ENCODE data around the gene REC8. TPM values are rescaled to one million over a fixed set of nuclear protein-coding genes. Genes with fewer than 3 reads are reported as not detected.

The REC8 gene
- total RNA-seq, 1 donor from 2014 or later: 1.1 TPM

- no peak for FAIRE-seq
- no peak for TF ChIP-seq CTCF (IDR thresholded peaks at IDR 0.05; ENCODE audit: insufficient read depth, low read length, severe bottlenecking)
- Histone ChIP-seq H3K4me3 (ENCODE audit: low read depth, low read length) (no peak overlapping the region), H3K27me3 (ENCODE audit: control insufficient read depth, insufficient read depth, low read length) (no peaks in the 10 kb centered on the region), H3K36me3 (ENCODE audit: control insufficient read depth, insufficient read depth, low read length) (peaks cover 49% of the 10 kb centered on the region)
- no peak for DNase-seq (ENCODE audit: low read depth)
Observed at GRCh38 chr14:24159777-24160498, 11.9 kb upstream of the REC8 start.

DNA sequence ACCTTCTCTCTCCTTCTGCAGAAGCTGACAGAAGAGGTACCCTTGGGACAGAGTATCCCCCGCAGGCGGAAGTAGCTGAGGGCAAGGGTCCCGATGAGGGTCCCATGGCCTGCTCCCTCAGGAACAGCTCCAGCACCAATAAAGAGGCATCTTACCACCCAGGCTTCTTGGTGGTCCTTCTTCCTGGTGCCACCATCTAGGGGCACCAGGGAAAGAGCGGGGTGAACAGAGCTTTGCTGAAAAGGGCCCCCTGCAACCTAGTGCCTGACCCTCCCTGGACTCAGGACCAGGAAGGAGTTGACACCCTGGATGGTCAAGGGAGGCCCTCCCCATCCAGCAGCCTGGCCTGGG lies 11.4 kb upstream of the REC8 start:
- Histone ChIP-seq H3K4me3 (ENCODE audit: low read depth, low read length) (no peak overlapping the region), H3K36me3 (ENCODE audit: control insufficient read depth, insufficient read depth, low read length) (peaks cover 48% of the 10 kb centered on the region), H3K27me3 (ENCODE audit: control insufficient read depth, insufficient read depth, low read length) (no peaks in the 10 kb centered on the region)
- FAIRE-seq (no peak), DNase-seq (ENCODE audit: low read depth) (no peak)
- TF ChIP-seq CTCF (IDR thresholded peaks at IDR 0.05; ENCODE audit: insufficient read depth, low read length, severe bottlenecking): no peak

DNA sequence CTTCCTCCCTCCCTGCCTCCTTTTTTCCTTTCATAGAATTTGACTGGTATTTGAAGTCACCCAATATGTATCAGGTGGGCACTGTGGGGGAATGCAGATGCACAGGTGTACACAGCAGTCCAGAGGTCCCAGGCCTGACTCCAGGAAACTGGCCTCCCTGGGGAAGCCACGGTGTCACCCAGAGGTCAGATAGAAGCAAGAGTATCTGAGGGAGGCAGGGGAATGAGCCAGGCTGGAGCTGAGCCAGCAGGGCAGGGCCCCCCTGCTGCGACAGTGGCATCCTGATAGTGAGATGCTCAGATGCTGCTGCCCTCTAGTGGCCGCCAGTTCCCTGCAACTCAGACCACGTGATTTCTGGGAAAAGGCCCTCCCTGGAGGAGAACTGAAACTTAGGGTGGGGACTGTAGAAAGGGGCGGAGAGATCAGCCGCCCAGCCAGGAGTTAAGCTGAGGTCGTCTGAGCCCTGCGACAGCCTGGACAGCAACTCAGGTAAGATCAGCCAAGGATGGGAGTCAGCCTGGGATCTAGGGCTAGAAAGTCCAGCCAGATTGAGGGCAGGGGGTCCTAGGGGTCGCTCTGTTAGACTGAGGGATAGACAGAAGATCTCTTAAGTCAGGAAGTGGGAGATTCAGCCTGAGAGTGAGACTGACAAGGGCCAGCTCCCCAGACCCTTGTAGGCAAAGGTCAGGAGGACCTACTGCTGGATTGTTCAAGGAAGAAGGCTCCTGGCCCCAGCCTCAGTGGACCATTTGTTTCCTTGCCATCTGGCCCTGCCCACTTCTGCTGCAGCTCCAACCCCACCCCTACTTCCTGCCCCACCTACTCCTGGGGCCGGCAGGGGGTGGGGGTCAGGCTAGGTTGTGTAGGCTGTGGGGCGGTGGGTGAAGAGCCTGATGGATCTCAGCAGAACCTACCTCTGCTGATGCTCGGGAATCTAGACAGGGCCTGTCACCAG lies 10.8 kb upstream of the REC8 start, which contains the start of gene IRF9:
IRF9 (plus strand) TSS at position 416 of the 955 bp plus-strand sequence. CDS start 880 bp downstream, outside the sequence.
- TF ChIP-seq CTCF (IDR thresholded peaks at IDR 0.05; ENCODE audit: insufficient read depth, low read length, severe bottlenecking): peak; percentile 96
- FAIRE-seq (no peak), DNase-seq (ENCODE audit: low read depth) (peak; percentile 86)
- H3K4me3 ChIP-seq (ENCODE audit: low read depth, low read length): peak within 1 kb of the TSS; percentile 73
- no peaks in the 10 kb centered on the region for H3K27me3 ChIP-seq (ENCODE audit: control insufficient read depth, insufficient read depth, low read length)
- peaks cover 47% of the 10 kb centered on the region for H3K36me3 ChIP-seq (ENCODE audit: control insufficient read depth, insufficient read depth, low read length)

DNA sequence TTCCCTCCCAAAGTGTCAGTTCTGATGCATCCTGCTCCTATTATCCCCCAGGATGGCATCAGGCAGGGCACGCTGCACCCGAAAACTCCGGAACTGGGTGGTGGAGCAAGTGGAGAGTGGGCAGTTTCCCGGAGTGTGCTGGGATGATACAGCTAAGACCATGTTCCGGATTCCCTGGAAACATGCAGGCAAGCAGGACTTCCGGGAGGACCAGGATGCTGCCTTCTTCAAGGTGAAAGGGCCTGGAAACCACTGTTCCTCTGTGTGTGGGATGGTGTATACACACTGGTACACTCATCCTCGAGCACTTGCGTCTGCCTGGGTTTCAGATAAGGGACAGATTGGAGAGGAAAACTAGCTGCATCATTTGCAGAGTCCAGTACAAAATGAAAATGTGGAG lies 9.8 kb upstream of the REC8 start:
- Histone ChIP-seq H3K36me3 (ENCODE audit: control insufficient read depth, insufficient read depth, low read length) (peaks cover 46% of the 10 kb centered on the region), H3K27me3 (ENCODE audit: control insufficient read depth, insufficient read depth, low read length) (no peaks in the 10 kb centered on the region), H3K4me3 (ENCODE audit: low read depth, low read length) (peak overlapping the region; percentile 73)
- TF ChIP-seq CTCF (IDR thresholded peaks at IDR 0.05; ENCODE audit: insufficient read depth, low read length, severe bottlenecking): no peak
- no peak for DNase-seq (ENCODE audit: low read depth)
- no peak for FAIRE-seq

DNA sequence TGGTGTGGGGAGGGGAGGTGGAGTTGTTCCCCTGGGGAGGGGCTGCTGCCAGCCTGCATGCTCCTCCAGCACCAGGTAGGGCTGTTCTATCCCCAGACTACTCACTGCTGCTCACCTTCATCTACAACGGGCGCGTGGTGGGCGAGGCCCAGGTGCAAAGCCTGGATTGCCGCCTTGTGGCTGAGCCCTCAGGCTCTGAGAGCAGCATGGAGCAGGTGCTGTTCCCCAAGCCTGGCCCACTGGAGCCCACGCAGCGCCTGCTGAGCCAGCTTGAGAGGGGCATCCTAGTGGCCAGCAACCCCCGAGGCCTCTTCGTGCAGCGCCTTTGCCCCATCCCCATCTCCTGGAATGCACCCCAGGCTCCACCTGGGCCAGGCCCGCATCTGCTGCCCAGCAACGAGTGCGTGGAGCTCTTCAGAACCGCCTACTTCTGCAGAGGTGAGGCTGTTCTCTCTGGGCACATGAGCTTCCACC lies 7.3 kb upstream of the REC8 start:
- no peak for TF ChIP-seq CTCF (IDR thresholded peaks at IDR 0.05; ENCODE audit: insufficient read depth, low read length, severe bottlenecking)
- H3K4me3 ChIP-seq (ENCODE audit: low read depth, low read length): no peak overlapping the region
- no peak for DNase-seq (ENCODE audit: low read depth)
- H3K27me3 ChIP-seq (ENCODE audit: control insufficient read depth, insufficient read depth, low read length): no peaks in the 10 kb centered on the region
- H3K36me3 ChIP-seq (ENCODE audit: control insufficient read depth, insufficient read depth, low read length): peaks cover 35% of the 10 kb centered on the region
- FAIRE-seq: no peak
